Measurements from ENCODE around the gene RPL37A. TPM values are rescaled to one million over a fixed set of nuclear protein-coding genes. Genes with fewer than 3 reads are reported as not detected.

RPL37A gene
- total RNA-seq, 2 experiments from 2014 or later, result 4,110 to 4,316 TPM

DNA sequence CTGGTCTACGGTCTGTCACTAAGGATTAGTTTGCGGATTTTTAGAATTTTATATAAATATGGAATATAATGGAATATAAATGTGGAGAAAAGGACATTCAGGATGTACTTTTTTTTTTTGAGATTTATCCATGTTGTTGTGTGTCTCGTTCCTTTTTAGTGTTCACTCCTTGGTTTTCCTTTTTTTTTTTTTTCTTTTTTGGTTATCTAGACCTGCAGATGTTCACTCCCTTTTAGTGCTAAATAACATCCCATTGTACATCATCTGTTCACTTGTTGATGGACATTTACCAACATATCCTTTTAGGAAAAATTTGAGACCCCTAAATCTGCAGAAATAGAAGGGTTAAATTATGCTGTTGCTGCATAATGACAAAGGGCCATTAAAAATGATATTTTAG lies 25.5 kb upstream of the RPL37A start:
- Mint-ChIP-seq H3K4me1 (ENCODE audit: low read depth) (peaks cover 26% of the 10 kb centered on the region), H3K4me3 (no peak overlapping the region), H3K27me3 (no peaks in the 10 kb centered on the region), H3K9me3 (no peaks in the 10 kb centered on the region), H3K36me3 (ENCODE audit: low read depth) (peaks cover 20% of the 10 kb centered on the region), H3K27ac (no peak overlapping the region)
- no peak for ATAC-seq
- intact Hi-C loops (cut with micrococcal nuclease), result no loop called here
- CTCF ChIA-PET, result no interaction called here
- DNase-seq, result no peak
- POLR2A ChIA-PET, result no interaction called here
- TF ChIP-seq, protein P1, sequence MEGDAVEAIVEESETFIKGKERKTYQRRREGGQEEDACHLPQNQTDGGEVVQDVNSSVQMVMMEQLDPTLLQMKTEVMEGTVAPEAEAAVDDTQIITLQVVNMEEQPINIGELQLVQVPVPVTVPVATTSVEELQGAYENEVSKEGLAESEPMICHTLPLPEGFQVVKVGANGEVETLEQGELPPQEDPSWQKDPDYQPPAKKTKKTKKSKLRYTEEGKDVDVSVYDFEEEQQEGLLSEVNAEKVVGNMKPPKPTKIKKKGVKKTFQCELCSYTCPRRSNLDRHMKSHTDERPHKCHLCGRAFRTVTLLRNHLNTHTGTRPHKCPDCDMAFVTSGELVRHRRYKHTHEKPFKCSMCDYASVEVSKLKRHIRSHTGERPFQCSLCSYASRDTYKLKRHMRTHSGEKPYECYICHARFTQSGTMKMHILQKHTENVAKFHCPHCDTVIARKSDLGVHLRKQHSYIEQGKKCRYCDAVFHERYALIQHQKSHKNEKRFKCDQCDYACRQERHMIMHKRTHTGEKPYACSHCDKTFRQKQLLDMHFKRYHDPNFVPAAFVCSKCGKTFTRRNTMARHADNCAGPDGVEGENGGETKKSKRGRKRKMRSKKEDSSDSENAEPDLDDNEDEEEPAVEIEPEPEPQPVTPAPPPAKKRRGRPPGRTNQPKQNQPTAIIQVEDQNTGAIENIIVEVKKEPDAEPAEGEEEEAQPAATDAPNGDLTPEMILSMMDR (IDR thresholded peaks at IDR 0.05), result no peak

DNA sequence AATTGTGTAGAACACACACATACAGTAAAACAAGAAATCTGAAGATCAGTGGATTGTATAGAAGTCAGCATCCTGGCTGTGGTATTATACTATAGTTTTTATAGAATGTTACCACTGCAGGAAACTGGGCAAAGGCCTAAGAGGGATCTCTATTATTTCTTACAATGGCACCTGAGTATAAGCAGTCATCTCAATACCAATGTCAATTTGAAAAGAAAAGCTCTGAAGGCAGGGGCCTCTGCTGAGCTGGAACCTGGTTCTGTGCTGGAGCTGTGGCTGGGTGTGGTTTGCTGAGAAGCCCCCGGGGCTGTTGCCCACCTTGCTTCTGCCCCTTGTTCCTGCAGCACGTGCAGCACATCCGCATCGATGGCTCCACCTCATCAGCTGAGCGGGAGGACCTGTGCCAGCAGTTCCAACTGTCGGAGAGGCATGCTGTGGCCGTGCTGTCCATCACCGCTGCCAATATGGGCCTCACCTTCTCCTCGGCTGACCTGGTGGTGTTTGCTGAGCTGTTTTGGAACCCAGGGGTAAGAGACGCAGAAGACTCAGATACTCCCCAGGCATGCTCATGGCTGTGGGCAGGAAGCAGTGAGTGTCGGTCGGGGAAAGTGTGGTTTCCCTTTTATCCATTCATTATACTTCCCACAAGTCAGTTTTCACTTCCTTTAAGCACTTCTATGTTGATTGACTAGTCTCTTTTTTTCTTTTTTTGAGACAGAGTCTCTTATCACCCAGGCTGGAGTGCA lies 23.5 kb upstream of the RPL37A start:
- ChIA-PET CTCF (interaction anchor here (1.0 to 1.1 kb wide), 2 partner anchors 13 to 32 kb away, joined by 3 read pairs; no protein-coding TSS in a partner anchor), POLR2A (interaction anchor here (0.6 to 1.5 kb wide), 4 partner anchors 10 to 31 kb away, joined by 3 to 6 read pairs (median 4); partner anchors contain the start of gene RPL37A)
- intact Hi-C loops (cut with micrococcal nuclease), result no loop called here
- DNase-seq (peak; percentile 54), ATAC-seq (peak; percentile 75)
- H3K36me3 Mint-ChIP-seq (ENCODE audit: low read depth), result peaks cover 26% of the 10 kb centered on the region
- H3K4me3 Mint-ChIP-seq, result peak overlapping the region; percentile 31
- H3K27ac Mint-ChIP-seq, result peak overlapping the region; percentile 44
- no peaks in the 10 kb centered on the region for H3K27me3 Mint-ChIP-seq
- TF ChIP-seq, protein P1 (IDR thresholded peaks at IDR 0.05), result no peak
- H3K4me1 Mint-ChIP-seq (ENCODE audit: low read depth), result peaks cover 28% of the 10 kb centered on the region
- H3K9me3 Mint-ChIP-seq, result no peaks in the 10 kb centered on the region

DNA sequence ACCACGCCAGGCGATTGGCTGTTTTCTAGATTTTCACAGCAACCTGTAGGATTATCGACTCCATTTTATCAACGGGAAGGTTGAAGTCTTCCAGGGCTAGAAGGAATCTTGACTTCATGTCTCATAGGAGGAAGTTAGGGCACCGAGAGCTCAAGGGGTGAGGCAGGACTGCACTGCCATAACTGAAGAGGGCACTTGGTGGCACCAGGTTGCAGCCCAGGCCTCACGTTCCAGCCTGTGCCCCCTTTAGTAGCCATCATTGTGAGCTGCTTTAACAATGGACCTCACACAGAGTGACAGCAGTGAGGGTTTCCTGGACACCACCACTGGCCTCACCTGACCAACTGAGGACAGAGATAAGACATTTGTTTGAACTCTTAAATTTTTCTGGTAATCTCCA lies 22.9 kb upstream of the RPL37A start:
- no peaks in the 10 kb centered on the region for H3K27me3 Mint-ChIP-seq
- ChIA-PET POLR2A (interaction anchor here (0.6 to 1.2 kb wide), 2 partner anchors 22 to 31 kb away, joined by 3 to 4 read pairs; no protein-coding TSS in a partner anchor), CTCF (interaction anchor here (1.1 to 1.4 kb wide), 2 partner anchors 13 to 42 kb away, joined by 3 to 4 read pairs; no protein-coding TSS in a partner anchor)
- peak overlapping the region; percentile 31 for H3K4me3 Mint-ChIP-seq
- H3K4me1 Mint-ChIP-seq (ENCODE audit: low read depth), result peaks cover 28% of the 10 kb centered on the region
- peaks cover 32% of the 10 kb centered on the region for H3K36me3 Mint-ChIP-seq (ENCODE audit: low read depth)
- H3K9me3 Mint-ChIP-seq, result no peaks in the 10 kb centered on the region
- intact Hi-C loops (cut with micrococcal nuclease), result no loop called here
- H3K27ac Mint-ChIP-seq, result peak overlapping the region; percentile 44
- ATAC-seq, result no peak
- no peak for DNase-seq
- TF ChIP-seq, protein P1 (IDR thresholded peaks at IDR 0.05), result no peak

DNA sequence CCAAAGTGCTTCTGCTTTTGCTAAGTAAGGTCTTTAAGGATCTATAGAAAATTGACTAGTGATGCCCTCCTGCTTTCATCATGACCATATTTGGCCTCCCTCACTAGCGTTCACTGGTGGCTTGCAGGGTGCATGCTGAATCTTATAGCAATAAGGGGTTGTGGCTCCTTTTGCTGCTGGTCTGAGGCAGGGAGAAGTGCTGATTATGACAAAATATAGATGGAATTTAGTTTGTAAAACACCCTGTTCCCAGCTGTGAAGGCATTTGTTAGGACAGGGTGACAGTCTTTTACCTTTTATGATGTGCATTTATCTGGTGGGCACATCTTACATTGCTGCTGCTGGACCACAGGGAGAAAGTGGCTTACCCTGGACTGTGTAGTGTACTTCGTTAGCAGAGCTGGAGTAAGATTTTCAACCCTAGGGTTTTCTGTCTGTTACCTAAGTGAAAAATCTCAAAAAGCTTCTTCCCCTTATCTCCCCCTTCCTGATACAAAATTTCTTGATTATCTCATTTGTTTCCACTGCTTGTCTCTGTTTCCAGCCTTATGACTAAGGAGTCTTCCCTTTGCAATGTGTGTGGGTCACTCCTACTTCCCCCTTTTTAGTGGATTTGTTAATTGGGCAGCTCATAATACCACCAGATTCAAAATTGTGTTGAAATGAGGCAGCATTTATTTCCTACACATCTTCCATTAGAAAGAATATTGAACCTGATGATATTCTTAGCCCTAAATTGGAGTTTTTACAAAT lies 21.2 kb upstream of the RPL37A start:
- no peak overlapping the region for H3K4me3 Mint-ChIP-seq
- ChIA-PET POLR2A (interaction anchor here (0.9 to 2.0 kb wide), 4 partner anchors 14 to 47 kb away, joined by 3 to 13 read pairs (median 3); partner anchors contain the start of gene RPL37A), CTCF (interaction anchor here (1.1 kb wide), 1 partner anchor 12 kb away, joined by 3 read pairs; no protein-coding TSS in a partner anchor)
- no peaks in the 10 kb centered on the region for H3K9me3 Mint-ChIP-seq
- TF ChIP-seq, protein P1 (IDR thresholded peaks at IDR 0.05), result no peak
- intact Hi-C loops (cut with micrococcal nuclease), result no loop called here
- H3K27ac Mint-ChIP-seq, result no peak overlapping the region
- H3K27me3 Mint-ChIP-seq, result no peaks in the 10 kb centered on the region
- DNase-seq (no peak), ATAC-seq (no peak)
- peaks cover 38% of the 10 kb centered on the region for H3K36me3 Mint-ChIP-seq (ENCODE audit: low read depth)
- H3K4me1 Mint-ChIP-seq (ENCODE audit: low read depth), result peaks cover 28% of the 10 kb centered on the region

Data from activated CD8-positive, alpha-beta T cell treated with anti-CD3 and anti-CD28 coated beads for 36 hours (primary cell).